Vagina (tissue), 2 donors: ENCODE measurements around the gene HYOU1. TPM values are rescaled to one million over a fixed set of nuclear protein-coding genes. Genes with fewer than 3 reads are reported as not detected.
A peak's percentile ranks its signal among the peaks of the same experiment; 100 is the strongest.

Source experiments
- DNase-seq, 2 donors: peaks; one replicate each; pipeline ENCODE4 v3.0.0-alpha.2; 2017; ENCODE audit errors: extremely low spot score in 2 of 2
- H3K27ac ChIP-seq: fragments of 200-600 bp; sonication (generic); one replicate; pipeline ENCODE4 v1.5.1; 2019
- H3K27me3 ChIP-seq: fragments of 200-600 bp; sonication (generic); one replicate; pipeline ENCODE4 v1.5.1; 2019
- H3K36me3 ChIP-seq, 2 donors: fragments of 200-600 bp; sonication (generic); one replicate each; pipeline ENCODE4 v1.5.1; 2017 to 2019
- H3K4me1 ChIP-seq: fragments of 200-600 bp; sonication (generic); one replicate; pipeline ENCODE4 v1.5.1; 2019
- H3K4me3 ChIP-seq, 2 donors: fragments of 200-600 bp; sonication (generic); 1 replicate in 1 of 2; 2 replicates in 1 of 2; pipeline ENCODE4 v1.5.1; 2016 to 2019
- H3K9me3 ChIP-seq: fragments of 200-600 bp; sonication (generic); one replicate; pipeline ENCODE4 v1.5.1; 2019
- POLR2A ChIP-seq, 2 donors: fragments of 450-650 bp; IDR thresholded peaks; one replicate each; pipeline ENCODE4 v1.6.1; 2017; ENCODE audit warnings: antibody characterized with exemption in 2 of 2, mild to moderate bottlenecking in 2 of 2, moderate library complexity in 2 of 2
- POLR2AphosphoS5 ChIP-seq, 2 donors: sonication (generic); formaldehyde crosslinking; IDR thresholded peaks; one replicate each; pipeline ENCODE4 v1.9.0; 2017; ENCODE audit warnings: antibody characterized with exemption in 2 of 2, mild to moderate bottlenecking in 2 of 2, low read depth in 1 of 2; ENCODE audit not compliant: insufficient read depth in 1 of 2
- intact Hi-C: fragments of 100-400 bp; cut with DNase I; formaldehyde crosslinking; loops from one replicate; pipeline ENCODE4 v1.15.1; 2023
- total RNA-seq: library from RNA; depleted of rRNA; stranded (reverse); fragments of >200 nt; gene quantifications from one replicate; pipeline ENCODE4 v1.2.3, GENCODE V29; 2016
- TF ChIP-seq, protein P1 (sequence below), 3 experiments: fragments of 450-650 bp in 2 of 3; fragments of 200-600 bp in 1 of 3; sonication (generic) in 1 of 3; IDR thresholded peaks; one replicate each; pipeline ENCODE4 v1.5.1; 2017 to 2019; ENCODE audit warnings: antibody characterized with exemption in 3 of 3, mild to moderate bottlenecking in 2 of 3, moderate library complexity in 2 of 3

Gene HYOU1
- total RNA-seq, 1 donor from 2014 or later, result 49.6 TPM

- TF ChIP-seq, protein P1, sequence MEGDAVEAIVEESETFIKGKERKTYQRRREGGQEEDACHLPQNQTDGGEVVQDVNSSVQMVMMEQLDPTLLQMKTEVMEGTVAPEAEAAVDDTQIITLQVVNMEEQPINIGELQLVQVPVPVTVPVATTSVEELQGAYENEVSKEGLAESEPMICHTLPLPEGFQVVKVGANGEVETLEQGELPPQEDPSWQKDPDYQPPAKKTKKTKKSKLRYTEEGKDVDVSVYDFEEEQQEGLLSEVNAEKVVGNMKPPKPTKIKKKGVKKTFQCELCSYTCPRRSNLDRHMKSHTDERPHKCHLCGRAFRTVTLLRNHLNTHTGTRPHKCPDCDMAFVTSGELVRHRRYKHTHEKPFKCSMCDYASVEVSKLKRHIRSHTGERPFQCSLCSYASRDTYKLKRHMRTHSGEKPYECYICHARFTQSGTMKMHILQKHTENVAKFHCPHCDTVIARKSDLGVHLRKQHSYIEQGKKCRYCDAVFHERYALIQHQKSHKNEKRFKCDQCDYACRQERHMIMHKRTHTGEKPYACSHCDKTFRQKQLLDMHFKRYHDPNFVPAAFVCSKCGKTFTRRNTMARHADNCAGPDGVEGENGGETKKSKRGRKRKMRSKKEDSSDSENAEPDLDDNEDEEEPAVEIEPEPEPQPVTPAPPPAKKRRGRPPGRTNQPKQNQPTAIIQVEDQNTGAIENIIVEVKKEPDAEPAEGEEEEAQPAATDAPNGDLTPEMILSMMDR (IDR thresholded peaks at IDR 0.05), result peak in 1 of 3 experiments; percentile 74
- TF ChIP-seq POLR2AphosphoS5 (IDR thresholded peaks at IDR 0.05; ENCODE audit: insufficient read depth in 1 of 2, low read depth in 1 of 2), result no peak
- H3K36me3 ChIP-seq, result peaks cover 0 to 21% of the 10 kb centered on the region in 2 donors
- no peaks in the 10 kb centered on the region for H3K27me3 ChIP-seq
- peak overlapping the region; percentile 95 for H3K27ac ChIP-seq
- H3K9me3 ChIP-seq, result no peaks in the 10 kb centered on the region
- no peak for DNase-seq
- intact Hi-C loops, result loop anchor here (10.0 kb wide), 1 partner anchor 110 kb away; the partner anchor contains the start of gene CBL
- H3K4me1 ChIP-seq, result peaks cover 29% of the 10 kb centered on the region
- H3K4me3 ChIP-seq, result peak overlapping the region; percentile 59 to 92
Observed at GRCh38 chr11:119094816-119095065, 37.7 kb upstream of the HYOU1 start.

GRCh38 chr11:119093942-119094815 is 37.2 kb upstream of the HYOU1 start:
- Histone ChIP-seq H3K9me3 (no peaks in the 10 kb centered on the region), H3K27ac (peak overlapping the region; percentile 95), H3K27me3 (no peaks in the 10 kb centered on the region), H3K4me3 (peak overlapping the region; percentile 59 to 92), H3K4me1 (peaks cover 29% of the 10 kb centered on the region), H3K36me3 (peaks cover 0 to 21% of the 10 kb centered on the region in 2 donors)
- DNase-seq, result no peak
- TF ChIP-seq POLR2AphosphoS5 (IDR thresholded peaks at IDR 0.05; ENCODE audit: insufficient read depth in 1 of 2, low read depth in 1 of 2), result peak in 1 of 2 donors; percentile 25
- no peak for TF ChIP-seq POLR2A (IDR thresholded peaks at IDR 0.05)
- intact Hi-C loops, result loop anchor here (10.0 kb wide), 1 partner anchor 111 kb away; the partner anchor contains the start of gene CBL

GRCh38 chr11:119092880-119093842 is 36.2 kb upstream of the HYOU1 start:
- peaks cover 0 to 18% of the 10 kb centered on the region in 2 donors for H3K36me3 ChIP-seq
- intact Hi-C loops, result loop anchor here (10.0 kb wide), 1 partner anchor 112 kb away; the partner anchor contains the start of gene CBL
- H3K4me1 ChIP-seq, result peaks cover 29% of the 10 kb centered on the region
- TF ChIP-seq POLR2A (IDR thresholded peaks at IDR 0.05) (no peak), POLR2AphosphoS5 (IDR thresholded peaks at IDR 0.05; ENCODE audit: insufficient read depth in 1 of 2, low read depth in 1 of 2) (no peak)
- TF ChIP-seq, protein P1 (IDR thresholded peaks at IDR 0.05), result no peak
- H3K27me3 ChIP-seq, result no peaks in the 10 kb centered on the region
- peak overlapping the region in 1 of 2 donors; percentile 92 for H3K4me3 ChIP-seq
- H3K9me3 ChIP-seq, result no peaks in the 10 kb centered on the region
- DNase-seq, result no peak
- peak overlapping the region; percentile 95 for H3K27ac ChIP-seq

GRCh38 chr11:119091966-119092879 is 35.2 kb upstream of the HYOU1 start:
- H3K27me3 ChIP-seq, result no peaks in the 10 kb centered on the region
- no peak overlapping the region for H3K4me3 ChIP-seq
- no peak for DNase-seq
- no peak for TF ChIP-seq POLR2A (IDR thresholded peaks at IDR 0.05)
- TF ChIP-seq, protein P1 (IDR thresholded peaks at IDR 0.05), result no peak
- TF ChIP-seq POLR2AphosphoS5 (IDR thresholded peaks at IDR 0.05; ENCODE audit: insufficient read depth in 1 of 2, low read depth in 1 of 2), result no peak
- intact Hi-C loops, result loop anchor here (10.0 kb wide), 1 partner anchor 113 kb away; the partner anchor contains the start of gene CBL
- H3K36me3 ChIP-seq, result peaks cover 0 to 8% of the 10 kb centered on the region in 2 donors
- peaks cover 29% of the 10 kb centered on the region for H3K4me1 ChIP-seq
- no peak overlapping the region for H3K27ac ChIP-seq
- H3K9me3 ChIP-seq, result no peaks in the 10 kb centered on the region
